ENCODE measurements around the gene ADK.

ADK gene

GRCh38 chr10:74637685-74638084, 486.7 kb downstream of the ADK start:
- DNase-seq, result no peak

- no peak for DNase-seq
Observed at GRCh38 chr10:74640134-74640921, 489.3 kb downstream of the ADK start.

GRCh38 chr10:74641659-74642058, 490.6 kb downstream of the ADK start:
- no peak for DNase-seq

- no peak for DNase-seq
Observed at GRCh38 chr10:74642901-74643595, 492.0 kb downstream of the ADK start.

- DNase-seq, result no peak
Observed at GRCh38 chr10:74643596-74643975, 492.6 kb downstream of the ADK start.

- no peak for DNase-seq
Observed at GRCh38 chr10:74644738-74645137, 493.7 kb downstream of the ADK start.

GRCh38 chr10:74645692-74646091, 494.7 kb downstream of the ADK start:
- DNase-seq, result no peak

GRCh38 chr10:74650613-74651012, 499.6 kb downstream of the ADK start:
- no peak for DNase-seq

- DNase-seq, result no peak
Observed at GRCh38 chr10:74651565-74651964, 500.5 kb downstream of the ADK start.

GRCh38 chr10:74652664-74653063, 501.6 kb downstream of the ADK start:
- DNase-seq, result no peak

GRCh38 chr10:74658511-74658910, 507.5 kb downstream of the ADK start:
- DNase-seq, result no peak

GRCh38 chr10:74662635-74663034, 511.6 kb downstream of the ADK start:
- DNase-seq, result no peak

GRCh38 chr10:74669210-74669609, 518.2 kb downstream of the ADK start:
- DNase-seq, result no peak

GRCh38 chr10:74671716-74672115, 520.7 kb downstream of the ADK start:
- DNase-seq, result no peak

- DNase-seq, result no peak
Observed at GRCh38 chr10:74672430-74673165, 521.6 kb downstream of the ADK start.

- DNase-seq, result no peak
Observed at GRCh38 chr10:74674927-74675326, 523.9 kb downstream of the ADK start.

- no peak for DNase-seq
Observed at GRCh38 chr10:74675484-74675883, 524.5 kb downstream of the ADK start.

GRCh38 chr10:74677951-74678350, 526.9 kb downstream of the ADK start:
- no peak for DNase-seq

- no peak for DNase-seq
Observed at GRCh38 chr10:74681917-74682627, 531.1 kb downstream of the ADK start.

GRCh38 chr10:74683067-74683466, 532.0 kb downstream of the ADK start:
- DNase-seq, result no peak

- no peak for DNase-seq
Observed at GRCh38 chr10:74683621-74684364, 532.8 kb downstream of the ADK start.

- DNase-seq, result no peak
Observed at GRCh38 chr10:74684462-74684861, 533.4 kb downstream of the ADK start.
